Thyroid gland (tissue), 4 donors: ENCODE results near the gene PTP4A2. TPM values are rescaled to one million over a fixed set of nuclear protein-coding genes. Genes with fewer than 3 reads are reported as not detected.

Source experiments
- DNase-seq, 2 donors: peaks; one replicate each; pipeline ENCODE4 v3.0.0-alpha.2; 2019
- H3K27ac ChIP-seq, 3 donors: fragments of 200-600 bp; sonication (generic); 1 replicate in 2 of 3; 2 replicates in 1 of 3; pipeline ENCODE4 v1.5.1; 2016 to 2019; ENCODE audit warnings: mild to moderate bottlenecking in 1 of 3, moderate library complexity in 1 of 3
- H3K27me3 ChIP-seq: fragments of 200-600 bp; sonication (generic); one replicate; pipeline ENCODE4 v1.5.1; 2019
- H3K36me3 ChIP-seq, 2 donors: fragments of 200-600 bp; sonication (generic); one replicate each; pipeline ENCODE4 v1.5.1; 2016 to 2019
- H3K4me1 ChIP-seq, 2 donors: fragments of 200-600 bp; sonication (generic); one replicate each; pipeline ENCODE4 v1.5.1; 2017 to 2019
- H3K4me3 ChIP-seq, 3 donors: fragments of 200-600 bp; sonication (generic); replicated peaks in 1 of 3; 1 replicate in 2 of 3; 2 replicates in 1 of 3; pipeline ENCODE4 v1.5.1; 2016; ENCODE audit warnings: mild to moderate bottlenecking in 1 of 3
- H3K9me3 ChIP-seq: fragments of 200-600 bp; sonication (generic); one replicate; pipeline ENCODE4 v1.5.1; 2017
- CTCF ChIP-seq, 6 experiments: fragments of 200-600 bp in 3 of 6; fragments of 450-650 bp in 3 of 6; sonication (generic) in 3 of 6; IDR thresholded peaks; one replicate each; pipeline ENCODE4 v1.5.1; 2016 to 2019; ENCODE audit warnings: antibody characterized with exemption in 6 of 6, mild to moderate bottlenecking in 2 of 6, inconsistent platforms in 1 of 6, moderate library complexity in 1 of 6
- POLR2A ChIP-seq, 2 donors: fragments of 450-650 bp; IDR thresholded peaks; one replicate each; pipeline ENCODE4 v1.6.1; 2017; ENCODE audit warnings: antibody characterized with exemption in 2 of 2, mild to moderate bottlenecking in 2 of 2, moderate library complexity in 1 of 2
- WGBS, 2 donors: methylation state at CpG; one replicate each; pipeline ENCODE4 v1.1.5; 2017; 5-methylcytosine and 5-hydroxymethylcytosine counted together
- intact Hi-C: fragments of 100-400 bp; cut with DNase I; formaldehyde crosslinking; loops from one replicate; pipeline ENCODE4 v1.15.1; 2023
- total RNA-seq, 4 donors: library from RNA; depleted of rRNA; stranded (reverse); fragments of >200 nt; gene quantifications; one replicate each; pipeline ENCODE4 v1.2.3, GENCODE V29; 2016

PTP4A2 gene
- total RNA-seq, 4 donors from 2014 or later, result 204 to 507 (median 328) TPM

GRCh38 chr1:31886866-31887265 lies 51.3 kb downstream of the PTP4A2 start:
- WGBS, 2 donors, result 66 to 82% methylated on average over 3 of the region's 3 CpGs
- no peaks in the 10 kb centered on the region for H3K36me3 ChIP-seq
- no peaks in the 10 kb centered on the region for H3K9me3 ChIP-seq
- intact Hi-C loops, result no loop called here
- H3K27me3 ChIP-seq, result no peaks in the 10 kb centered on the region
- TF ChIP-seq POLR2A (IDR thresholded peaks at IDR 0.05), result no peak
- TF ChIP-seq CTCF (IDR thresholded peaks at IDR 0.05), result no peak
- H3K4me3 ChIP-seq, result no peak overlapping the region
- H3K4me1 ChIP-seq, result peaks cover 0 to 5% of the 10 kb centered on the region in 2 donors
- DNase-seq, result no peak
- no peak overlapping the region for H3K27ac ChIP-seq

GRCh38 chr1:31885851-31886250 lies 52.3 kb downstream of the PTP4A2 start:
- DNase-seq, result no peak
- no peak overlapping the region for H3K4me3 ChIP-seq
- TF ChIP-seq POLR2A (IDR thresholded peaks at IDR 0.05), result no peak
- TF ChIP-seq CTCF (IDR thresholded peaks at IDR 0.05), result no peak
- H3K36me3 ChIP-seq, result no peaks in the 10 kb centered on the region
- H3K27me3 ChIP-seq, result no peaks in the 10 kb centered on the region
- peaks cover 6 to 14% of the 10 kb centered on the region in 2 donors for H3K4me1 ChIP-seq
- H3K9me3 ChIP-seq, result no peaks in the 10 kb centered on the region
- no peak overlapping the region for H3K27ac ChIP-seq
- WGBS, 2 donors, result 90 to 97% methylated on average over 2 of the region's 2 CpGs
- intact Hi-C loops, result no loop called here

- Histone ChIP-seq H3K27me3 (no peaks in the 10 kb centered on the region), H3K9me3 (no peaks in the 10 kb centered on the region), H3K4me3 (no peak overlapping the region), H3K27ac (no peak overlapping the region), H3K4me1 (peaks cover 11 to 23% of the 10 kb centered on the region in 2 donors), H3K36me3 (no peaks in the 10 kb centered on the region)
- DNase-seq, result no peak
- intact Hi-C loops, result no loop called here
- WGBS, 2 donors, result 100% methylated on average over 3 of the region's 3 CpGs
- TF ChIP-seq POLR2A (IDR thresholded peaks at IDR 0.05), result no peak
- no peak for TF ChIP-seq CTCF (IDR thresholded peaks at IDR 0.05)
Observed at GRCh38 chr1:31883357-31883942, 54.7 kb downstream of the PTP4A2 start.

- Histone ChIP-seq H3K4me1 (peaks cover 11 to 23% of the 10 kb centered on the region in 2 donors), H3K4me3 (no peak overlapping the region), H3K27me3 (no peaks in the 10 kb centered on the region), H3K27ac (peak overlapping the region; percentile 8 to 57 (median 50)), H3K9me3 (no peaks in the 10 kb centered on the region), H3K36me3 (no peaks in the 10 kb centered on the region)
- TF ChIP-seq POLR2A (IDR thresholded peaks at IDR 0.05) (peak in 1 of 2 donors; percentile 11), CTCF (IDR thresholded peaks at IDR 0.05) (no peak)
- 27 to 36% methylated on average over 5 of the region's 5 CpGs for WGBS, 2 donors
- DNase-seq, result peak; percentile 57 to 66
- intact Hi-C loops, result no loop called here
Observed at GRCh38 chr1:31881688-31882000, 56.5 kb downstream of the PTP4A2 start.

- WGBS, 2 donors, result 30 to 40% methylated on average over 8 of the region's 8 CpGs
- TF ChIP-seq CTCF (IDR thresholded peaks at IDR 0.05) (no peak), POLR2A (IDR thresholded peaks at IDR 0.05) (no peak)
- H3K4me3 ChIP-seq, result no peak overlapping the region
- peaks cover 11 to 23% of the 10 kb centered on the region in 2 donors for H3K4me1 ChIP-seq
- H3K27ac ChIP-seq, result peak overlapping the region; percentile 44 to 57 (median 50)
- intact Hi-C loops, result no loop called here
- H3K9me3 ChIP-seq, result no peaks in the 10 kb centered on the region
- no peak for DNase-seq
- H3K27me3 ChIP-seq, result no peaks in the 10 kb centered on the region
- H3K36me3 ChIP-seq, result no peaks in the 10 kb centered on the region
Observed at GRCh38 chr1:31880957-31881687, 57.0 kb downstream of the PTP4A2 start.
